Measurements from ENCODE around the gene CALN1.
"Not testable (repeated sequence)": the region's sequence is repeated elsewhere in the genome, so short reads cannot be mapped to it uniquely, and the experiment has no call there.

The CALN1 gene

GRCh38 chr7:72408966-72409637 is 3.0 kb downstream of the CALN1 start:
- no peak for DNase-seq

GRCh38 chr7:72406820-72407403 is 5.2 kb downstream of the CALN1 start:
- no peak for DNase-seq

- DNase-seq, result no peak
Observed at GRCh38 chr7:72405871-72406270, 6.3 kb downstream of the CALN1 start.

GRCh38 chr7:72405418-72405817 is 6.7 kb downstream of the CALN1 start:
- DNase-seq, result no peak

- DNase-seq, result no peak
Observed at GRCh38 chr7:72404743-72405142, 7.4 kb downstream of the CALN1 start.

- DNase-seq, result no peak
Observed at GRCh38 chr7:72403458-72404076, 8.6 kb downstream of the CALN1 start.

GRCh38 chr7:72394016-72394415 is 18.1 kb downstream of the CALN1 start:
- no peak for DNase-seq

GRCh38 chr7:72391821-72392377 is 20.2 kb downstream of the CALN1 start:
- no peak for DNase-seq

- no peak for DNase-seq
Observed at GRCh38 chr7:72386118-72386517, 26.0 kb downstream of the CALN1 start.

GRCh38 chr7:72362246-72362645 is 49.9 kb downstream of the CALN1 start:
- no peak for DNase-seq

GRCh38 chr7:72345208-72345727 is 66.9 kb downstream of the CALN1 start:
- DNase-seq, result no peak

- no peak for DNase-seq
Observed at GRCh38 chr7:72343991-72344390, 68.1 kb downstream of the CALN1 start.

- DNase-seq, result not testable (repeated sequence)
Observed at GRCh38 chr7:72343354-72343753, 68.8 kb downstream of the CALN1 start.

GRCh38 chr7:72337390-72338167 is 74.6 kb downstream of the CALN1 start:
- no peak for DNase-seq

- DNase-seq, result no peak
Observed at GRCh38 chr7:72336632-72337389, 75.3 kb downstream of the CALN1 start.

GRCh38 chr7:72336382-72336631 is 75.8 kb downstream of the CALN1 start:
- no peak for DNase-seq

GRCh38 chr7:72335561-72336381 is 76.4 kb downstream of the CALN1 start:
- DNase-seq, result no peak

- no peak for DNase-seq
Observed at GRCh38 chr7:72334698-72335097, 77.4 kb downstream of the CALN1 start.

GRCh38 chr7:72334066-72334465 is 78.1 kb downstream of the CALN1 start:
- no peak for DNase-seq

- no peak for DNase-seq
Observed at GRCh38 chr7:72326811-72327210, 85.3 kb downstream of the CALN1 start.

- no peak for DNase-seq
Observed at GRCh38 chr7:72326365-72326764, 85.8 kb downstream of the CALN1 start.

- DNase-seq, result no peak
Observed at GRCh38 chr7:72325561-72325960, 86.6 kb downstream of the CALN1 start.
